NCI-H524 treated with DMSO at 0.1 percent for 48 hours (cell line): ENCODE results near the gene NFKBIE.

Experiments used
- DNase-seq: peaks from one replicate; lab custom pipeline; 2025; lab: John Stamatoyannopoulos, UW

NFKBIE gene

DNA sequence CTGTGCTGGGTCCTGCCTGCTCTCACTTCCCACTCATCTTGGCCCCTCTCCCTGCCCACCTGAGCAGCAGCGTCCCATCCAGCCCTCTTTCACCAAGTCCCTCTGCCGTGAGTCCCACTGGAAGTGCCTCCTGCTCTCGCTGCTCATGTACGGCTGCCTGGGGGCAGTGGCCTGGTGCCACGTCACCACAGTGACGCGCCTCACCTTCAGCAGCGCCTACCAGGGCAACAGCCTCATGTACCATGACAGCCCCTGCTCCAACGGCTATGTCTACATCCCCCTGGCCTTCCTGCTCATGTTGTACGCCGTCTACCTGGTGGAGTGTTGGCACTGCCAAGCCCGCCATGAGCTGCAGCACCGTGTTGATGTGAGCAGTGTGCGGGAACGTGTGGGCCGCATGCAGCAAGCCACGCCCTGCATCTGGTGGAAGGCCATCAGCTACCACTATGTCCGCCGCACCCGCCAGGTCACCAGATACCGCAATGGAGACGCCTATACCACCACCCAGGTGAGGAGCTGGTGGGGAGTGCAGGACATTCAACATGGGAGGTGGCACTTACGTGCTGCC is 7.7 kb upstream of the NFKBIE start:
- DNase-seq, result no peak

DNA sequence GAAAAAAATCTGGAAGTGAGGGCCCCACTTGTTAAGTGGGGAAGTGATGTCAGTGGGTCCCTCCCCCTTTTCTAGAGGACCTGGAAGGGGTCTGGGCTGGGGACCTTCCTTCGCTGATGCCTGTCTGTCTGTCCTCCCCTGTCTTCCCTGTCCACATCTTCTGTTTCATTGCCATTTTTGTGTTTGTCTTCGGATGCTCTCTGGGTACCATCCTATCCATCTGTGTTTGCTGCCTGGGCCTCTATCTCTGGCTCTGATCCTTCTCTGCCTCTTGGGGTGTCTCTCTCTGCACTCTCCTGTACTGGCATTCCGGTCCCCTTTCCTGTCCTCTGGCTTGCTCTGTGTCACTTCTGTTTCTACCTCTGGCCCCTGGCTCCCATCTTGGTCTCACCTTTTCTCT is 7.2 kb upstream of the NFKBIE start:
- DNase-seq, result no peak

DNA sequence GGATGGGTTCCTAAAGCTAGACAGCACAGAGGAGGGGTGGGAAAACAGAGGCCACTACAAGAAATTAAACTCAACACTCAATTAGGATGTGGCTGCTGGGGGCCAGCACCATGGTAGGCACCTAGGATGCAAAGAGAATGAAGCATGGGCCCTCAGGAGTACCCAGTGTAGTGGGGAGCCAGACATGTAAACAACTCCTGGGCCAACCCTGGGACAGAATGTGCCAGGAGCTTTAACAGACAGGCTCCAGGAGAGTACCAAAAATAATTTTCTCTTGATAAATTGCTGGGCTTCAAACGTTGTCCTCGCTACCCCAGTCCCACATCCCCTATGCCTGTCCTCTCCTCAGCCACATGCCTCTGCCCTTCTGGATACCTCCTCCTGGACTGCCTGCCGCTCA is 6.6 kb upstream of the NFKBIE start:
- DNase-seq, result no peak

DNA sequence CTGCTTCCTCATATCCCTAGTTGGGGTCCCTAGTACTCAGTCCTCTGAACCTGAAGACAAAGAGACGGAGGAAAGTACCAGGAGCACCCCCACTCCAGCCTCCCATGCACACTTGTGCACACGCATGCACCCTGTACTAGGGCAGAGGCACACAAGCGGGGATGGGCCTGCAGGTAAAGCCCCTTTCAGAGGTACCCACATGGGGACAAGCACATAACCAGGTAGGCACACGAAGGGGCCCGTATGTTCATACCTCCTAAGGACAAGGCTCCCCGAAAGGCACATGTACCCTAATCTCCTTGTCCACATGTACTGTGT is 6.0 kb upstream of the NFKBIE start:
- no peak for DNase-seq

DNA sequence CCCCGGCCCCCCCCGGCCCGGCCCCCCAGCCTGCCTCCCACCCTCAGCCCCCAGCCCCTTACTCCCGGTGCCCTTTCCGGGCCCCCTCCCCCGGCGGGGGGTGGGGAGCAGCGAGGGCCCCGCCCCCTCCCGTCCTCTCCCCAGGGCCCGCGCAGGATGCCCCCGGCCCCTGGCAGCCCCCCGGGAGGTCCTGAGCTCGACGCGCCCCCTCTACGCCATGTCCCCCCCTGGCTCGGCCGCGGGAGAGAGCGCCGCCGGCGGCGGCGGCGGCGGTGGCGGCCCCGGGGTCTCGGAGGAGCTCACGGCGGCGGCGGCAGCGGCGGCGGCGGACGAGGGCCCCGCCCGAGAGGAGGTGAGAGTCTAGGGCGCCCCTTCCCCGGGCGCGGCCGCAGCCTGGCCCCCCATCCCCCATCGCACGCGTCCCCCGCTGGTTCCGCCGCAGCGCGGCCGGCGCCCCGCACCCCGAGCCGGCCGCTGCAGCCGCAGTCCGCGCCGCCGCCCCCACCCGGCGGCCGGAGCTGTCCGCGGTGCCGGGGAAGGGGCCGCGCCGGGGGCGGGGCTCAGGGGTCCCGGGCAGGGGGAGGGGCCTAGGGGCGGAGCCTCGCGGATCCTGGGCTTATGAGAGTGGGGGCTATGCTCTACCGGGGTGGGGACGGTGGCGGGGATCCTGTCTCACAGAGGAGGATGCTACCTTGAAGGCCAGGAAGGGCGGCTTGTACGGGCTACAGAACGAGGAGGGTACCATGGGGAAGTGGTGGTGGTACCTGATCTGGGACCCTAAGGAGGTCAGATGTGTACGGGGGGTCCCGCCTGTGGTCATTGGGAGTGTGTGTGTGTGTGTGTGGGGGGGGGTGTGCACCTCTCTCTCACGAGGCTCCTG is 5.4 kb upstream of the NFKBIE start:
- DNase-seq, result no peak

DNA sequence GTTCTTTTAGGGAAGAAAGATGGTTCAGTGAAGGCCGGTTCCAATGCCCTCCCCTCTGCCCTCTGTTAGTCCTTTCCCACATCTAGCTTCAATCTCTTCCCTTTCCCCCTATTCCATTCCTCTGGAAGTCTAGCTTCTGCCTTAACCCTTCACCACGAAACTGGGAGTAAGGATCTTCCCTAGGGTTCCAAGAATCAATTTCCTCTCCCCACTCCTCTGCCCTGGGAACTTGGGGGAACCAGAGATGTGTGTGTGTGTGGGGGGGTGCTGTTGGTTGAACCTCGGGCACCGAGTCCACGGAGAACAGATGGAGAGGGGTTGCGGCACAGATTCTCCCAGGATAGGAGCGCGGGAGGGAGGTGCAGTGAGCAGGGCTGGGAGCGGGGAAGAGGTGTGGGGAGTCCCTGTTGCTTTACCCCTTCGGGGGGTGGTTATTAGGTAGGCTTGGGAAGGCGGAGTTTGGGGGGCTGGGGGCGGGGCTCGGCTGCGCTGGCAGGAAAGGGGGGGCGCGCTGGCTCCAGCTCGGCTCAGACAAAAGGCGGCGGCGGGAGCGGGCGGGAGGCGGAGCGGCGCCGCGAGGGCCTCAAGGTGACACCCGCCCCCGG is 4.7 kb upstream of the NFKBIE start, which contains the start of gene TMEM151B:
TMEM151B (plus strand) TSS at position 530 of the 605 bp plus-strand sequence. CDS start 293 bp downstream, outside the sequence.
- DNase-seq, result no peak

DNA sequence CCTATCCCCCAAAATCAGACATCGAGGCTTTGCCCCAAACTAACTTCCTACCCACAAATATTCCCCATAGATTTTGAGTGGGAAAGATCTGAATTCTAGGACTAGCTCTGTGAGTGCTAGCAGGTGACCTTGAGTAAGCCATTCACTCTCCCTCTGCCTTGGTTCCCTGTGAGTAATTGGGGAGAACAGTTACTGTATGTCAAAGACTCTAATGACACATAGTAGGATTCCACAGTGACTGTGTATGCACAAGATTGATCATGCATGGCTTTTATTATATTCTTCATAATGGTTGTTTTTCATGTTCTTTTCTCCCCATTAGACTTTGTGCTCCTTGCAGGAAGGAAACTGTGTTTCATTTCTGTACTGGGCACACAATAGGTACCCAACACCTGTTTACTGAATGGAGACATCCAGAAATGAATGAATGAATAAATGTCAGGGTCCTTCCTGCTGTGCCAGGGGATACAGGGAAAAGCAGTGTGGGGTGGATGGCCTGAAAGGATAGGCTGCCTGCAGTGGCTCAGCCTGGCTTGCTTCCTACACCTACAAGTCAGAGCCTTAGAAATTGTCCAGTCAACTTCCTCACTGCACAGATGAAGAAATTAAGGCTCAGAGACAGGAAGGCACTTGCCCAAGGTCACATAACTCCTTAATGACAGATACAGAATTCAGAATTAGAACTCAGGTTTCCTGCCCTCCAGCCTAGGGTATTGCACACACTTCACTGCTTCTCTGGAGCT is 4.0 kb upstream of the NFKBIE start:
- DNase-seq, result no peak

DNA sequence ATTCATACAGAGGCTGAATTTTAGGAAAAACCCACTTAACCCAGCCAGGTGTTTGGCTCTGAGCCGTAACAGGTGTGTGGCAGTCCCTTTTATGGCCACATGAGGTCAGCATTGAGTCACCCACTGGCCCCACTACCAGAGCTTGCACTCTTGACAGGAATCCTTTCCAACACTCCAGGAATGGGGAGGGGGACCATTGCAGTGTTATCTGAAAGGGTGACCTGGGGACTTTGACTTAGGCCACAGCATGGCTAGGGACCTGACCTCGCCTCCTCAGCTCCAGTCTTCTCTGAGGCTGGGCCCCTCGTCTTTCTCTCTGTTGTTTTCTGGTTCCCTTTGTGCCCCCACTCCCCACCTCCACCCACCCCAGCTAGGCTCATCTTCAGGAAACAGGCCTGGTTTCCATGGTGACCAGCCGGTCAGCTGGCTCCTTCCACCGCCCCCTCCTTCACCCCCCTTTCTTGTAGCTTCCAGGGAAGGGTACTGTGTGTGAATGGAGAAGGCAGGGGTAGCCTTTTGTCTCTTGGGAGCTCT is 2.8 kb upstream of the NFKBIE start:
- DNase-seq, result no peak

DNA sequence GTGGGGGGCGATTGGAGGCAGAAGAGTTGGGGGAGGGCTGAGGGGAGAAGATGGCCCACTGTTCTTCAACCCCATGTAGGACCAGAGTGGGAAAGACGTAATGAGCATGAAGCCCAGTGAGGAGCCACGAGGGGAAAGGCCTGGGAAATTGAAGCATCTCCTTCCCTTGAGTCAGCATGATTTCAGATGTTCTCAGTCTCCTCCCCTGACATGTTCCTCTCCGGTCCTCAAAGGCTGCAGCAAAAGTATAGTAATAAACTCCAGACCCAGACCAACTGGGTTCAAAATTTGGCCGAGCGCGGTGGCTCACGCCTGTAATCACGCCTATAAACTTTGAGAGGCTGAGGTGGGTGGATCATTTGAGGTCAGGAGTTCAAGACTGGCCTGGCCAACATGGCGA is 1.9 kb upstream of the NFKBIE start:
- no peak for DNase-seq

DNA sequence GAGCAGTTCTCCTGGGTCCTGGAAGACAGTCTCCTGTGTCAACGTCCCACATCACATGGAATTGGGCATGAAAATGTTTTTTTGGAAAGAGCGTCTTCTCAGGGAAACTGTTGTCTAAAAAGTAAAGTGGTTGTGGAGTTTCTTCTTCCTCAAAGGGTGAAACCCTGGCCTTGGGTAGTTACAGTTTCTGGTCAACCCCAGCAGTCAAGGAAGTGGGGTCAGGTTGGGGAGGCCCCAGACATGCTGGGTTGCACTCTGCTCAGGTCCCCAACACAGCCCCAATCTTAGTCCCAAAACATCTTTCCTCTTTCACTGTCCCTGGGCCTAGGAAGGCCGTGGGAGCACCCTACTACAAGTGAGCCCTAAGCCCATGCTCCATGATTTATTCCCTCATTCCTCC is 996 bp upstream of the NFKBIE start:
- no peak for DNase-seq

DNA sequence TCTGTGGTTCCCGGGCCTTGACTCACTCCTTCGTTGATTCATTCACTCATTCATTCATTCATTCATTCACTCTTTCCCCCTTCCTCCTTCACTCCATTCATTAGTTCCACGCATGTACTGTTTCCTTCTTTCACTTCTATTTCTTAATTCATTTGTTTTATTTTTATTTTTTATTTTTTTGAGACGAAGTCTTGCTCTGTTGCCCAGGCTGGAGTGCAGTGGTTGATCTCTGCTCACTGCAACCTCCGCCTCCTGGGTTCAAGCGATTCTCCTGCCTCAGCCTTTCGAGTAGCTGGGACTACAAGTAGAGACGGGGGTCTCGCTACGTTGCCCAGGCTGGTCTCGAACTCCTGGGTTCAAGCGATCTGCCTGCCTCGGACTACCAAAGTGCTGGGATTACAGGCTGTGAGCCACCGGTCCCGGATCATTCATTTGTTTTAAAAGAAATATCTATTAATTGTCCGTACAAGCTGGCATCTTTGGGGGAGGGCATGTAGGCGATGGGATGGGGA is 427 bp upstream of the NFKBIE start:
- DNase-seq, result no peak

DNA sequence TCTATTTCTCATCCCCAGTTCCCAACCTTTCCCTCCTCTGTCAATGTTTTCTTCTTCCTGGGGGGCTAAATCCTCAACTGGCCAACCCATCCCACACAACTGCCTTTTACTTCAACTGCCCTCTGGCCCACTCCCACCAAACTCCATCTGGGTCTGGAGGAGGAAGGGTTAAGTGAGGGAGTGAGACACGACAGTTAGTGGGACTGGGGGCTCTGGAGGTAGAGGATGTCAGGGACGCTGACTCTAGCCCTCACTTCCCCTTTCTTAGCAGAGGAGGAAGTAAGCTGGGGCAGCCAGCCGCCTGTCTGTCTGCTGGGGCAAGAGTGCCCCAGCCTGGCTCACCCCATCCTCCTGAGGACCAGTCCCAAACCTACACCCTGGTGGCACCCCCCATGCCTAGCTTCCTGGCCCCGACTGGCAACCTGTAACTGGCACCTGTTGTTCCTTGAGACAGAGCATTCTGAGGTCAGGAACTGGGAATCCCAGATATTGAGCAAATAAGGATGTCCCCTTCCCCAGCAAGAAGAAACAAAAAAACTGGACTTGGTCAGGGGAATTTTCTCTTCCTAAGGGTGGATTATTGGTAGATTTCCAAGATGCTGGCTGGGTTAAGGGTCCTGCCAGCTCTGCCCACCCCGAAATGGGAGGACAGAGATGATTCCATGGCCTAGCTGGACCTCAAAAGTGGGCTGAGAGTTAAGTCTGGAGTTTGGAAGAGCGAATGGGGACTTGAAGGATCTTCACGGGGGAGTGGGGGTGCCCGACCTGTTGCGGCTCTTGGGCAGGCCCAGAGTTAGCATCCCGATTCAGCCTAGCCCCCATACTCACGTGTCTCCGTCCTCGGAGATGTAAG is 971 bp downstream of the NFKBIE start:
- DNase-seq, result no peak

DNA sequence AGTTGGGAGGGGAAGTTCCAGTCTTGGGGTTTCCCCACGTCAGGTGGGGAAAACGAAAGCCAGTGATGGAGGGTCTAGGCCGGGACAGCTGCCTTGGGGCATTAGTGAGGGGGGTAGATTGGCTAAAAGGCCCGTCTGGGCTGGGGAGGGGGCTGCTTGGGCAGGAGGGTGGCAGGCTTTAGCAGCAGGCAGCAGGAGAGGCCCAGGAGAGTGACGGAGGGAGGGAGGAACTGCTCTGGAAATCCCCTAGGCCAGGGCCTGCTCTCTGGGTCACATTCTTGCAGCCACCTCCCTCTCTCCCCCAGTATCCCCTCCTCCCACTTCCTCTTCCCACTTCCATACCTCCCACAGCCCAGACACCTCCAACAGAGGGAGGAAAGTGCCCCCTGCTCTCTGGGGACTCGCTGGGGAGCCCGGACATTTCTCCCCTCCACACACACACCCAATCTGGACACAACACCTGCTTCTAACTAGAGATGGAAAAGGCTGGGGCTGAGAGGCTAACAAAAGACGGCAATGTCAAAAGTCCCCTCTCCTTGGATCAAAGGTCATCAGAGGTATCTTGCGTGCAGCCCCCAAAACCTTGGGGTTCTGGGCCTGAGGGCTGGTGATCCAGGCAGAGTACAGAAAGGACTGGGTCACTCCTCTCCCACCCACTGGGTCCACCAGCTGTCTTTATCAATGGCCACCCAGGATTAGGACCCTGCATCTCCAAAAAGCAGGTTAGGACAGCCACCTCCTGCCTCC is 1.8 kb downstream of the NFKBIE start:
- no peak for DNase-seq

DNA sequence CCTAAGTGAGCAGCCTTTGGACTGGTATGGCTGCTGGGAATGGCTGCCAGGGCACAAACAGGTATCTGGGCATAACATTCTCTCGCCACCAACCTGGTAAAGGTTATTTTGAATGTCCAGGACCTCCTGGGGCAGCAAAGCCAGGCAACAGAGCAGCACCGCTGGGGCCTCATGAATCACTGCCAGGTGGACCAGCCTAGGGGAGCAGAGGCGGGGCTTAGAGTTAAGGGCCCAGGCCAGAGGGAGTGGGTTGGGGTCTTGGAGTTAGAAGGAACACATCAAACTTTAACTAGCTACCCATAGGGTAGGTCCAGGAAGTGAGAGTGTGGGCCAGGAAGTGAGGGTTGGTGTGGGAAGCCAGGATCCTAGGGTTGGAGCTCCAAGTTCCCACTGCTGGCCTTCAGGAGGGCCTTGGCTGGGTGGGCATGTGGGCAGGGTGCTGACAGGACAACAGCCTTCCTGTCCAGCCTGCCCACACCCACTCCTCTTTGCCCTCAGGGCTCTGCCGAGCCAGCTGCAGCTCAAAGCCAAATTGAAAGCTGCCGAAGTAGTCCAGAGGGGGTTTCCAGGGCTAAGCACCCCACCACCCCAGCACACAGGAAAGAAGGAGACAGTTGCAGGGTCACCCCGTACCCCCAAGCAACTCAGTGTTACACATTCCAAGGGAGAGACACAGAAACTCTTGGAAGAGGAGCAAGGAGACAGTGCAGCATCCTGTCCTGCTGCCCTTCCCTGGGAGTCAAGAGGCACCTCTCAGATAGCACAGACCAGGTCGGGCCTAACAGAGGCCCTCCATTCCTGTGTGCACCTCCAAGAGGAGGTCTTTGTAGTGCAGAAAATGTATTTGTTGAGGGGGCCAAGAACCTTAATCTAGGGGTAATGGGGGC is 2.6 kb downstream of the NFKBIE start:
- no peak for DNase-seq

DNA sequence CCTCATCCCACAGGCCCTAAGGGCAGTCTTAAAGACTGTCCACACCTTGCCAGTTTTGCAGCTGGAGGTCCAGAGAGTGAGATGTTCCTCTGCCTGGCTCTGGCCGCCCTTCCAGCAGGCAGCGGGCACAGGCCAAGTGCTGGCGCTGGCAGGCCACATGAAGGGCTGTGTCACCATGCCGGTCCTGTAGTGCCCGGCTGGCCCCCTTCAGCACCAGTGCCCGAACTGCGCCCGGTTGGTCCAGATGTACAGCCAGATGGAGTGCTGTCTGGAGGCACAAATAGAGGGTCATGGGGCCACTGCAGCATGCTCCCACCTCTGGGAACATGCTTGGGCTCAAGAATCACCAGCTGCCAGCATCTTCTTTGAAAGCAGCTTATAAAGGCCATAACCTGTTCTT is 3.8 kb downstream of the NFKBIE start:
- DNase-seq, result no peak

DNA sequence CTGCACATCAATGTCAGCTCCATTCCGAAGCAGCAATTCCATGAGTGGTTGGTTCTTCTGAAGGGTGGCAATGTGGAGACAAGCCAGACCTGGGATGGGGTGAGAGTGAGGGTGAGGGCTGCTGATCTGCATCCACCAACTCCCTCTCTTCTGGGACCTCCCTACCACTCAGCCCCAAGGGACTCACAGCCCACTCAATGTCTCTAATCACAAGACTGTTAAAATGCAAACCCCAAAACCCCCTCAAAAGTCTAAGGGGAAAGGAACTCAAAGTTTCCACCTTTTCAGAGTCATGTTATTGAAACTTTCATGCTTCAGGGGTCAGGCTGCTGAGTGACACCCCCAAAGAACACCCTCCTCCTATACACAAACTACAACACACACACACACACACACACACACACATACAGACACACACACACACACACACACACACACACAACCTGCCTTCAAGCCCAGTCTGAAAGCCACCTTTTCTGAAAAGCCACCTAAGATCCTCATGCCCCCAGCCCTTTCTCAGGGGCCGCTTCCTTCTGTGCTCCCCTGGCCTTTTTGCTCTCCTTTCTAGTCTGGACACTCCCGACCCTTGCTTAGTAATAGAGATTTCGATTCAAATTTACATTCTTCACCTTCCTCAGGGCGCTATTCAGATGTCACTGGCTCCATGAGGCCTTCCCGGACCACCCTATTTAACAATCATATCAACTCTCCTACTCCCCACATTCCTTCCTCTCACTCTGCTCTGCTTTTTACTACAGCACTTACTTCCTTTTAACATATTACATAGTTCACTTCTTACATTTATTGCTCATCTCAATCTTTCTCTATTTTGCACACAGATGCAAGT is 4.7 kb downstream of the NFKBIE start:
- no peak for DNase-seq

DNA sequence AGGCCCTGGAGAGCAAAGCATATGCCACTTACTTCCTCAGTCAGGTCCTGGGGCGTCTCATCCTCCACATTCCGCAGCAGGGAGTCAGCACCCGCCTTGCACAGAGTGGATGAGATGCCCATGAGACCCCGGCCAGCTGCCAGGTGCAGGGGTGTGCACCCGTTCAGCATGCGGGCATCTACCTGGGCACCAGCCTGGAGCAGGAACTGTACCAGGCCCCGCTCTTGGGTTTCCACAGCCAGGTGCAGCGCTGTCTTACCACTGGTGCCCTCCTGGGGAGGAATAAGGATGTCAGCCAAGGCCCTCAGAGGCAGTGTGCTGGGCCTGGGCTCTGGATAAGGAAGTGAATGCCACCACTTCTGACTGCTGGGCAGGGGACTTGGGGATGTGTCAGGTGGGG is 5.3 kb downstream of the NFKBIE start:
- no peak for DNase-seq

DNA sequence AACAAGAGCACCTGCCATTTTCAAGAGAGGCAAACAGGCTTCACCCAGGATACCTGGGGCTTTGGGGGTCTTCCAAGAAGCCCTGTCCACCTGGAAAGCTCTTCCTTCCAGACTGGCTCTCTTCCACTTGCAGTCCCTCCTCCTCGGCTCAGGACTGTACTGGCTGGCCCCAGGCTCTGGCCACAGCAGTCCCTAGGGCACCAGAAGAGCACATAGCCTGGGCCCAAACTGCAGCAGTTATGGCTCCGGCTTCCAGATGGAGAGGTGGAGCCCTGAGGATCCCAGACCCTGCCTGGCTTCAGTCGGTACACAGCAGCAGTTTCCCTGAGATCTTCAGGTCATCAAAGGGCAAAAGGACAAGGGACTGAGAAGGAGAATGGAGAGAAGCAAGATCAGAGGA is 6.4 kb downstream of the NFKBIE start:
- DNase-seq, result no peak
